NCI-H748 treated with DMSO at 0.1 percent for 48 hours (cell line): ENCODE results near the gene C1orf50.
"Not testable (repeated sequence)": the region's sequence is repeated elsewhere in the genome, so short reads cannot be mapped to it uniquely, and the experiment has no call there.

Experiments used
- DNase-seq: peaks from one replicate; lab custom pipeline; 2025; lab: John Stamatoyannopoulos, UW

The C1orf50 gene

GRCh38 chr1:42739753-42740700, 27.0 kb upstream of the C1orf50 start, which contains the start of gene CLDN19:
TSS of gene CLDN19 (minus strand) at chr1:42740236. CDS start at chr1:42740063, 173 bp downstream.
- no peak for DNase-seq

- DNase-seq, result no peak
These were observed 26.0 kb upstream of the C1orf50 start for GRCh38 chr1:42740851-42741580.

DNA sequence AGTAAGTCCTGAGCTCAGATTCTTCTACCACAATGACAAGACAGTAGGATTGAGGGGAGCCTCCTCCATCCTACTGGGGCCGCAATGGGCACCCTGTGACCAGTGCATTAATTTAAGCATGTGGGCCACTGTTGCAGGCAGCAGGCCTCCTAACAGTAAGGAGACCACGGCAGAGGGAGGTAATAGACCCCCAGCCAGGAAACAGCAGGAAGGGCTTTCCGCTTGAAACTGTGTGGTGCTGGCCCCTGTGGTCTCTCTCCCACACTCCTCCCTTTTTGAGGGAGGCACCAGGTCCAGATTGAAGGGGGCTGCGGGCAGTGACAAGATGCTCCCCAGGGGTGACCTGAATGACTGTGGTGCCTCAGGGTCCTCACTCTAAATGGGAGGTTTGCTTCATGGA, 25.3 kb upstream of the C1orf50 start:
- no peak for DNase-seq

GRCh38 chr1:42742141-42742540, 24.9 kb upstream of the C1orf50 start:
- DNase-seq, result no peak

- no peak for DNase-seq
These were observed 24.3 kb upstream of the C1orf50 start for GRCh38 chr1:42742617-42743316.

GRCh38 chr1:42743317-42744147, 23.5 kb upstream of the C1orf50 start:
- DNase-seq, result no peak

GRCh38 chr1:42744148-42744413, 23.0 kb upstream of the C1orf50 start:
- no peak for DNase-seq

DNA sequence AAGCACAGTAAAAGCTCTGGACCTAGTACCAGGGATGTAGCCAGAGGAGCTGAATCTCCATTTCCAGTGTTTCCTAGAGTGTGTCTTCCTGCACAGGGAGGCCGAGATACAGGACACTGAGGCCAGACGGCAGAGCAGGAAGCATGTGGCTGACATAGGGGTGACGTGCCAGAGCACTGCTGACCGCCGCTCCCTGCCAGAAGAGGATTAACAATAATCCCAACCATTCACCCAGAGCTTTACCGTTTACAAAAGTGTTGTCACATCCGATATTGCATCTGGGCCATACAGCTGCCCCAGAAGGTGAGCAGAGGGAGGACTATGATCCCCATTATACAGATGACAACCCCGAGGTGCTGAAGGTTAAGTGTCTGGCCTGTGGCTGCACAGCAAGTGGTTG, 21.2 kb upstream of the C1orf50 start:
- no peak for DNase-seq

DNA sequence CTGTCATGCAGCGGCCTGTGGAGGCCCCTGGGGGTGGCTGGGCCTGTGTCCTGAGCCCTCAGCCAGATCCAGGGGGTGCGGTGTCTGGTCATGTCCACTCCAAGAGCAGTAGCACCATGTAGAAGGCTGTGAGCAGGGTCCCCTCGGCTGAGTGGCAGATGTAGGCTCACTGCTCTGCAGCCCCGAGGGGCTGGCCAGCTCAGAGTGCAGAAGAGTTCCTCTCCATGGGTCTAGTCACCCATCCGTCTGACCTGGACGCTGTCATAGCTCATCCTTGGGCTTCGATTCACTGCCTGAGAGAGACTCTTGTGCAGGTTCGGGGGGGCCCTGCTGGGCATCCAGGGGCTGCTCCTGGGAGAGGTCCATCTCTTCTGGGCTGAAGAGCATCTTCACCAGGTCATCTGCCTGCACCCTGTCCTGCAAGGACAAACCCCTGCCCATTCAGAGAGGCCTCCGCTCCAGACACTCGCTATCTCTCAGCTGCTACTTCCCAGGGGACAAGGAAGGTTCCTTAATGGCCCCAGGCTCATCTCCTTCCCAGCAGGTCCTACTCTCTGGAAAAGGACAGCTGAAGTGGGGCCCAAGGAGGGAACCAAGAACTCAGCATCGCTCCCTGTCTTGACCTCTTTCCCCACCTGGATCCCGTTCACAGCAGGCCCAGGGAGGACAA, 20.5 kb upstream of the C1orf50 start:
- no peak for DNase-seq

GRCh38 chr1:42747125-42747524, 19.9 kb upstream of the C1orf50 start:
- DNase-seq, result peak; percentile 80

- DNase-seq, result no peak
These were observed 19.0 kb upstream of the C1orf50 start for GRCh38 chr1:42748021-42748420.

DNA sequence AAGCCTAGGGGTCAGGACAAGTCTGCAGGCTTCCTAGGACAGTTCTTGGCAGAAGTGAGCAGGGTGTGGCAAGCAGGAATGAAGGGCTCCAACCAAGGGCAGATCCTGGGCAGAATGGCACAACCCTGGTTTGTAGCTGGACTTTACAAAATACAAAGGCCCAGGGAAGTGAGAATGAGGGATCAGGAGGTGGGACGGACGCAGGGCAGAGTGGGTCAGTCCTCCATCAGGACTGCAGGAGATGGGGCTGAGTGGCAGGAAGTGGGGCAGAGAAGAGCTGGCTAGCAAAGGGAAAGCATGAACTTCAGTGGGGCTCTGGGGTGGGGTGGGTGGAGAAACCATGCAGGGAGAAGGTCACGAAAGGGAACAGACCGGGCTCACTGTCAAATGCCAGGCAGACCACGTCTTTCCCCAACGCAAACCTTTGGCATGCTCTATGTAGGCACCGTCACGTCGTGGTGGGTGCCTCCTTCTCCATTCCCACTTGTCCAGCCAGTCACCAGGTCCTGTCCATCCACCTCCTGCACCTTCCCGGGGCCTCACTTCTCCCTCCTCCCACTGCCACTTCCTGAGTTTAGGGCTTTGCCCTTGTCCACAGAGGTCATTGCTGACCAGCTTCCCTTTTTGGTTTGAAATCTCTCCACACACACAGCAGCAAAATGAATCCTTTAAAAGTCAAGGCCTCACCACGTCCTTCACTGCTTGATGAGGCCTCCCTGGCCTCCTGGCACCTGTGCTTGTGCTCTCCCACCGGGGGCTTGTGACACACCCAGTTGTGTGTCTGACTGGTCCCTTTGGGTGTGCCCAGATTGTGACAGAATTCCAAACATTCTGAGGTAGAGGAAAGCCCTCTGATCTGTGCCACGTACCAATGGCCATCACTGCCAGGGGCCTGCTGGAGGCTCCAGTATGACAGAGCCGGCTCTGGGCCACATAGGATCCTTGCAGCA, 18.3 kb upstream of the C1orf50 start:
- DNase-seq, result no peak

DNA sequence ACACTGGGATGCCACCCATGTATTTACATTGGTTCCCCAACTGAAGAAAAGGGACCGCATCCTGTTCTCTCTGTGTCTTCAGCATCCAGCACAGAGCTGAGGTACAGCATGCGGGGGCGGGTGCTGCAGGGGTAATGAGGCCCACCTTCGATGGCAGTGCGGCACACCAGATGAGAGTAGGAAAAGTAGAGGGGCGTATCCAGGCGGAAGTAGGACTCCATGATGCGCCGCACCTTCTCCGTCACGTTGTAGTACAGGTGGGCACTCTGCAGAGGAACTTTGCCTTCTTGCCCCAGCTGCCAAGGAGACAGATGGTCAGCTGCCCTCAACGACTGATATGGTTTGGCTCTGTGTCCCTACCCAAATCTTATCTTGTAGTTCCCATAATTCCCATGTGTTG, 17.0 kb upstream of the C1orf50 start:
- no peak for DNase-seq

DNA sequence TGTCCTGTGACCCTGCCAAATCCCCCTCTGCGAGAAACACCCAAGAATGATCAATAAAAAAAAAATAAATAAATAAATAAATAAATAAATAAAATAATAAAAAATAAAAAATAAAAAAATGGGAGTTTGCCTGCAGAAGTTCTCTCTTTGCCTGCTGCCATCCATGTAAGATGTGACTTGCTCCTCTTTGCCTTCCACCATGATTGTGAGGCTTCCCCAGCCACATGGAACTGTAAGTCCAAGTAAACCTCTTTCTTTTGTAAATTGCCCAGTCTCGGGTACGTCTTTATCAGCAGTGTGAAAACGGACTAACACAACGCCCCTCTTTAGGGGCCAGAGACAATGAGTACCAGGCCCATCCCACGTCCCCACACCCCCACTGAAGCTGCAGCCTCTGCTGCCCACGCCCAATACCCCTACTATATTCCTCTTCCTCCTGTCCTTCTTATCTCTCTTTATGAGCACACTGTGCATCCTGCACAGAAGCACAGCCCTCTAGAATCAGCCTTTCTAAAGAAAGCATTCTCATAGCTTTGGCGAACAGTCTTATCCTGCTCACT, 15.5 kb upstream of the C1orf50 start:
- not testable (repeated sequence) for DNase-seq

DNA sequence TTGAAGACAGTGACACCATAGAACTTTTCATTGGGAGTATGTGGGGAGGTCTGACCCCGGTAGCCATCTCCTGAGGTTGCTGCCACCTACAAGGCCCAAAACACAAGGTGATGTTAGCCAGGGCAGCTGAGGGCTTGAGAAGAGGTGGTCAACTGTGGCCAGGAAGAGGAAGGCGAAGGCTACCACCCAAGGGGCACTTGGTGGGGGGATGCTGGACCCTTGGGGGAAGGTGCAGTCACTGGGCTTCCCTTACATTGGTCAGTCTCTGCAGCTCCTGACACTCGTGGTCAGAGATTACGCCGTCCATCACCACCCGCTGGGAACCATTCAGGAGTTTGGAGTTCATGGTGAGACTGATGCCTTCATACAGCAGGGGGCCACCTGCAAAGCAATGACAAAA, 14.8 kb upstream of the C1orf50 start:
- DNase-seq, result no peak

GRCh38 chr1:42753070-42753469, 14.0 kb upstream of the C1orf50 start:
- DNase-seq, result no peak

- peak; percentile 100 for DNase-seq
These were observed 9.8 kb upstream of the C1orf50 start for GRCh38 chr1:42756956-42757891.

GRCh38 chr1:42757892-42758275, 9.2 kb upstream of the C1orf50 start:
- DNase-seq, result no peak

DNA sequence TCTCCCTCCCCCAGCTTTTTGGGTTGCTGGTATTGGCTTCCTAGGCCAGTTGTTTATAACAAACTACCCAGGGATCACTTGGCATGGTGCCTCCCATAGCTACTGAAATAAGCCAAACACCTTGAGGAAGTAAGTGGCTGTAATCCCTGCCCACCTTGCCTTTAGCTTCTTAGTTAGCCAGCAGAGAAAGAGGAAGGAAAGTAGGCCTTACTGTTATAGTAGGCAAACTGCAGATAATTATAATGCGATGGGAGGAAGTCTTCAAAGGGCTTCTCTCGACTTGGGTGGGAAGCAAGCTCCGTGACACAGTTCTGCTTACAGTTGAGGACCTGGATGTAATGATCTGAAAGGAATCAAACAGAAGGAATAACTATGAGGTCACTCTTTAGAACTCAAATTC, 8.4 kb upstream of the C1orf50 start:
- no peak for DNase-seq
